Thymus (tissue), 11 donors: Measurements from ENCODE around the gene LMNA. TPM values are rescaled to one million over a fixed set of nuclear protein-coding genes. Genes with fewer than 3 reads are reported as not detected.
A peak's percentile ranks its signal among the peaks of the same experiment; 100 is the strongest.

Source experiments
- DNase-seq, 9 donors: peaks; one replicate each; pipeline ENCODE4 v3.0.0-alpha.2; 2013; ENCODE audit warnings: low spot score in 9 of 9, low read depth in 6 of 9, missing footprints in 1 of 9
- H3K27ac ChIP-seq, 2 donors: one replicate each; pipeline ENCODE4 v1.5.1; 2013; ENCODE audit warnings: control low read depth in 1 of 2, low read depth in 1 of 2, low read length in 1 of 2, mild to moderate bottlenecking in 1 of 2, moderate library complexity in 1 of 2
- H3K27me3 ChIP-seq, 2 donors: one replicate each; pipeline ENCODE4 v1.5.1; 2013; ENCODE audit warnings: low read length in 1 of 2; ENCODE audit not compliant: control insufficient read depth in 2 of 2, insufficient read depth in 1 of 2
- H3K36me3 ChIP-seq, 2 donors: one replicate each; pipeline ENCODE4 v1.5.1; 2013; ENCODE audit warnings: low read length in 1 of 2, mild to moderate bottlenecking in 1 of 2, moderate library complexity in 1 of 2; ENCODE audit not compliant: control insufficient read depth in 2 of 2, insufficient read depth in 2 of 2
- H3K4me1 ChIP-seq, 2 donors: one replicate each; pipeline ENCODE4 v1.5.1; 2013; ENCODE audit warnings: low read length in 2 of 2; ENCODE audit not compliant: control insufficient read depth in 2 of 2, insufficient read depth in 2 of 2
- H3K4me3 ChIP-seq, 2 donors: one replicate each; pipeline ENCODE4 v1.5.1; 2013; ENCODE audit warnings: low read length in 2 of 2, control low read depth in 1 of 2, mild to moderate bottlenecking in 1 of 2
- H3K9me3 ChIP-seq, 2 donors: one replicate each; pipeline ENCODE4 v1.5.1; 2013; ENCODE audit warnings: low read length in 1 of 2, mild to moderate bottlenecking in 1 of 2; ENCODE audit not compliant: control insufficient read depth in 2 of 2, insufficient read depth in 1 of 2
- WGBS: extraction: QIAGEN DNeasy Blood & Tissue Kit; methylation state at CpG from one replicate; pipeline ENCODE4 v1.1.7; 2013; 5-methylcytosine and 5-hydroxymethylcytosine counted together
- polyA plus RNA-seq: library from polyadenylated mRNA; stranded (reverse); fragments of 200-250 nt; gene quantifications from one replicate; pipeline ENCODE4 v1.2.3, GENCODE V29; 2013
- total RNA-seq: library from RNA; stranded (reverse); fragments of 120-200 nt; gene quantifications from one replicate; pipeline ENCODE4 v1.2.4, GENCODE V29; 2013
- donor health status: healthy.

LMNA gene
- total and polyA plus RNA-seq, 2 donors, result 51.6 to 68.3 TPM

- WGBS, result 77% methylated on average over 8 of the region's 8 CpGs
- H3K27me3 ChIP-seq, result peaks cover 0 to 36% of the 10 kb centered on the region in 2 donors
- H3K9me3 ChIP-seq, result peaks cover 0 to 3% of the 10 kb centered on the region in 2 donors
- peak overlapping the region; percentile 38 to 85 for H3K27ac ChIP-seq
- no peak for DNase-seq
- no peak overlapping the region for H3K4me3 ChIP-seq
- H3K36me3 ChIP-seq, result no peaks in the 10 kb centered on the region
- H3K4me1 ChIP-seq, result peaks cover 23 to 54% of the 10 kb centered on the region in 2 donors
Measured at GRCh38 chr1:156128654-156129597, 14.4 kb downstream of the LMNA start.

GRCh38 chr1:156129687-156130577 is 15.4 kb downstream of the LMNA start:
- Histone ChIP-seq H3K9me3 (peaks cover 0 to 3% of the 10 kb centered on the region in 2 donors), H3K4me3 (no peak overlapping the region), H3K27ac (peak overlapping the region; percentile 71 to 85), H3K27me3 (peaks cover 0 to 36% of the 10 kb centered on the region in 2 donors), H3K4me1 (peaks cover 22 to 46% of the 10 kb centered on the region in 2 donors), H3K36me3 (no peaks in the 10 kb centered on the region)
- DNase-seq, result peak in 5 of 9 donors; percentile 54 to 76 (median 67)
- 54% methylated on average over 7 of the region's 7 CpGs for WGBS

- 84% methylated on average over 6 of the region's 6 CpGs for WGBS
- no peak overlapping the region for H3K4me3 ChIP-seq
- peaks cover 22 to 44% of the 10 kb centered on the region in 2 donors for H3K4me1 ChIP-seq
- H3K36me3 ChIP-seq, result no peaks in the 10 kb centered on the region
- H3K9me3 ChIP-seq, result peaks cover 0 to 3% of the 10 kb centered on the region in 2 donors
- H3K27ac ChIP-seq, result no peak overlapping the region
- no peak for DNase-seq
- H3K27me3 ChIP-seq, result peaks cover 0 to 36% of the 10 kb centered on the region in 2 donors
Measured at GRCh38 chr1:156130578-156130942, 16.0 kb downstream of the LMNA start.

GRCh38 chr1:156134716-156135435 is 20.4 kb downstream of the LMNA start:
- Histone ChIP-seq H3K27me3 (peaks cover 0 to 19% of the 10 kb centered on the region in 2 donors), H3K4me3 (no peak overlapping the region), H3K9me3 (peaks cover 0 to 3% of the 10 kb centered on the region in 2 donors), H3K27ac (no peak overlapping the region), H3K36me3 (peaks cover 0 to 9% of the 10 kb centered on the region in 2 donors), H3K4me1 (peaks cover 0 to 4% of the 10 kb centered on the region in 2 donors)
- DNase-seq, result no peak
- 88% methylated on average over 18 of the region's 18 CpGs for WGBS

- DNase-seq, result no peak
- H3K36me3 ChIP-seq, result peaks cover 0 to 9% of the 10 kb centered on the region in 2 donors
- peaks cover 0 to 18% of the 10 kb centered on the region in 2 donors for H3K27me3 ChIP-seq
- H3K4me3 ChIP-seq, result no peak overlapping the region
- no peaks in the 10 kb centered on the region for H3K9me3 ChIP-seq
- WGBS, result 98% methylated on average over 34 of the region's 34 CpGs
- H3K4me1 ChIP-seq, result no peaks in the 10 kb centered on the region
- H3K27ac ChIP-seq, result no peak overlapping the region
Measured at GRCh38 chr1:156135930-156136871, 21.7 kb downstream of the LMNA start.

- DNase-seq, result no peak
- no peak overlapping the region for H3K4me3 ChIP-seq
- H3K36me3 ChIP-seq, result peaks cover 0 to 9% of the 10 kb centered on the region in 2 donors
- no peak overlapping the region for H3K27ac ChIP-seq
- H3K27me3 ChIP-seq, result peaks cover 0 to 18% of the 10 kb centered on the region in 2 donors
- whole genome bisulfite sequencing, result 93% methylated on average over 12 of the region's 12 CpGs
- no peaks in the 10 kb centered on the region for H3K4me1 ChIP-seq
- no peaks in the 10 kb centered on the region for H3K9me3 ChIP-seq
Measured at GRCh38 chr1:156136970-156137483, 22.5 kb downstream of the LMNA start.

- Histone ChIP-seq H3K36me3 (peaks cover 0 to 9% of the 10 kb centered on the region in 2 donors), H3K4me1 (no peaks in the 10 kb centered on the region), H3K9me3 (no peaks in the 10 kb centered on the region), H3K27ac (no peak overlapping the region), H3K27me3 (peaks cover 0 to 18% of the 10 kb centered on the region in 2 donors), H3K4me3 (no peak overlapping the region)
- DNase-seq, result no peak
- WGBS, result 98% methylated on average over 22 of the region's 22 CpGs
Measured at GRCh38 chr1:156138458-156138867, 24.0 kb downstream of the LMNA start.
